ENCODE data around the gene COPZ1. TPM values are rescaled to one million over a fixed set of nuclear protein-coding genes. Genes with fewer than 3 reads are reported as not detected.

COPZ1 gene
- total and polyA plus RNA-seq, 2 experiments from 2014 or later, result 149 to 170 TPM

DNA sequence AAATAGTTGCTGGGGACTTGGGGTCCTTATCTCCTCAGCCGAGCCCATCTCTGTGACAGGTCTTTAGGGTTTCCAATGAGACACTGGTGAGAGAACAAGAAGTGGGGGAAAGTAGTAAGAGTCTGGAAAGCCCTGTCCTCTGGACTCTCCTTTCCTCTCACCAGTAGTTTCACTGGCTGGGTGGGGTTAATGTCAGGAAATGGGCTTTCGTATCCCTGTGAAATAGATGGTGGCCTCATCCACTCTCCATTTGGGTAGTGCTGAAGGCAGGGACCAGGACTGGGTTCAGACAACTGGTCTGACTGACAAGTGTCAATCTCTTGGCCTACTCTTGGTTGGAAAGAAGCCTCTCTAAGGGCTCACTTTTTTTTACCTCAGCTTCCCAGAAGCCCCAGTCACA is 52.1 kb downstream of the COPZ1 start:
- no peaks in the 10 kb centered on the region for H3K36me3 ChIP-seq (ENCODE audit: low read depth)
- H3K9me3 ChIP-seq (ENCODE audit: low read depth), result no peaks in the 10 kb centered on the region
- H3K27ac ChIP-seq, result no peak overlapping the region
- no peaks in the 10 kb centered on the region for H4K20me1 ChIP-seq (ENCODE audit: insufficient read depth)
- no peaks in the 10 kb centered on the region for H3K27me3 ChIP-seq (replicated peaks; ENCODE audit: insufficient read depth)
- H3K4me1 ChIP-seq (ENCODE audit: insufficient read depth), result no peaks in the 10 kb centered on the region
- H3K9ac ChIP-seq, result no peak overlapping the region
- peaks cover 7% of the 10 kb centered on the region; the same call in 1 of the 2 replicates for H3F3A ChIP-seq (ENCODE audit: insufficient read depth)
- H3K9me2 ChIP-seq (ENCODE audit: insufficient read depth), result no peaks in the 10 kb centered on the region
- no peak overlapping the region for H2AFZ ChIP-seq
- in situ Hi-C loops (cut with MboI), result no loop called here
- no peak overlapping the region for H3K4me2 ChIP-seq (ENCODE audit: unreplicated experiment)
- TF ChIP-seq EZH2phosphoT487 (IDR thresholded peaks at IDR 0.05; ENCODE audit: insufficient read depth, low read depth) (no peak), EZH2 (IDR thresholded peaks at IDR 0.05; ENCODE audit: insufficient read depth, poor library complexity, severe bottlenecking) (no peak)
- no peaks in the 10 kb centered on the region for H3K79me2 ChIP-seq (ENCODE audit: insufficient read depth)
- DNase-seq, result no peak
- 83 to 87% methylated on average over 2 of the region's 2 CpGs for WGBS, 2 experiments (ENCODE audit: low coverage in 1 of 2, low lambda C conversion rate in 2 of 2, missing lambda C conversion rate in 2 of 2)
- H3K4me3 ChIP-seq, result no peak overlapping the region

- no peak for TF ChIP-seq EZH2 (IDR thresholded peaks at IDR 0.05; ENCODE audit: insufficient read depth, poor library complexity, severe bottlenecking)
- TF ChIP-seq EZH2phosphoT487 (IDR thresholded peaks at IDR 0.05; ENCODE audit: insufficient read depth, low read depth), result no peak
- Histone ChIP-seq H2AFZ (no peak overlapping the region), H3K27me3 (replicated peaks; ENCODE audit: insufficient read depth) (no peaks in the 10 kb centered on the region), H3K9me2 (ENCODE audit: insufficient read depth) (no peaks in the 10 kb centered on the region), H4K20me1 (ENCODE audit: insufficient read depth) (no peaks in the 10 kb centered on the region), H3K4me2 (ENCODE audit: unreplicated experiment) (no peak overlapping the region), H3F3A (ENCODE audit: insufficient read depth) (peaks cover 4% of the 10 kb centered on the region; the same call in 1 of the 2 replicates), H3K9ac (no peak overlapping the region), H3K4me1 (ENCODE audit: insufficient read depth) (peaks cover 7% of the 10 kb centered on the region), H3K27ac (no peak overlapping the region), H3K79me2 (ENCODE audit: insufficient read depth) (no peaks in the 10 kb centered on the region), H3K4me3 (peak overlapping the region; percentile 66; the same call in 1 of the 2 replicates), H3K9me3 (ENCODE audit: low read depth) (no peaks in the 10 kb centered on the region), H3K36me3 (ENCODE audit: low read depth) (no peaks in the 10 kb centered on the region)
- DNase-seq, result no peak
- in situ Hi-C loops (cut with MboI), result no loop called here
- WGBS, 2 experiments (ENCODE audit: low coverage in 1 of 2, low lambda C conversion rate in 2 of 2, missing lambda C conversion rate in 2 of 2), result 82 to 85% methylated on average over 6 of the region's 6 CpGs
Measured at GRCh38 chr12:54377797-54378515, 53.0 kb downstream of the COPZ1 start.

GRCh38 chr12:54378796-54379397 is 54.0 kb downstream of the COPZ1 start:
- H2AFZ ChIP-seq, result peak overlapping the region; percentile 73
- no peaks in the 10 kb centered on the region for H3K36me3 ChIP-seq (ENCODE audit: low read depth)
- no peaks in the 10 kb centered on the region for H3K27me3 ChIP-seq (replicated peaks; ENCODE audit: insufficient read depth)
- peak overlapping the region; percentile 66 for H3K4me3 ChIP-seq
- in situ Hi-C loops (cut with MboI), result no loop called here
- H3K27ac ChIP-seq, result no peak overlapping the region
- H3K4me2 ChIP-seq (ENCODE audit: unreplicated experiment), result peak overlapping the region; percentile 90
- no peaks in the 10 kb centered on the region for H3K9me2 ChIP-seq (ENCODE audit: insufficient read depth)
- H3K9me3 ChIP-seq (ENCODE audit: low read depth), result no peaks in the 10 kb centered on the region
- TF ChIP-seq EZH2phosphoT487 (IDR thresholded peaks at IDR 0.05; ENCODE audit: insufficient read depth, low read depth) (no peak), EZH2 (IDR thresholded peaks at IDR 0.05; ENCODE audit: insufficient read depth, poor library complexity, severe bottlenecking) (no peak)
- peaks cover 11% of the 10 kb centered on the region; the same call in 1 of the 2 replicates for H3F3A ChIP-seq (ENCODE audit: insufficient read depth)
- DNase-seq, result peak; percentile 76
- peak overlapping the region; percentile 68 for H3K9ac ChIP-seq
- WGBS, 2 experiments (ENCODE audit: low coverage in 1 of 2, low lambda C conversion rate in 2 of 2, missing lambda C conversion rate in 2 of 2), result 0 to 2% methylated on average over 16 to 48 of the region's 49 CpGs
- H3K79me2 ChIP-seq (ENCODE audit: insufficient read depth), result no peaks in the 10 kb centered on the region
- no peaks in the 10 kb centered on the region for H4K20me1 ChIP-seq (ENCODE audit: insufficient read depth)
- peaks cover 12% of the 10 kb centered on the region for H3K4me1 ChIP-seq (ENCODE audit: insufficient read depth)

GRCh38 chr12:54379398-54380201 is 54.7 kb downstream of the COPZ1 start:
- H3K9ac ChIP-seq, result peak overlapping the region; percentile 68
- no peaks in the 10 kb centered on the region for H3K9me2 ChIP-seq (ENCODE audit: insufficient read depth)
- peak overlapping the region; percentile 66 for H3K4me3 ChIP-seq
- H3K4me1 ChIP-seq (ENCODE audit: insufficient read depth), result peaks cover 12% of the 10 kb centered on the region
- no peak overlapping the region for H3K27ac ChIP-seq
- peak; percentile 94 for DNase-seq
- peak overlapping the region; percentile 73 for H2AFZ ChIP-seq
- peaks cover 14% of the 10 kb centered on the region; the same call in 1 of the 2 replicates for H3F3A ChIP-seq (ENCODE audit: insufficient read depth)
- in situ Hi-C loops (cut with MboI), result no loop called here
- no peaks in the 10 kb centered on the region for H3K27me3 ChIP-seq (replicated peaks; ENCODE audit: insufficient read depth)
- H3K4me2 ChIP-seq (ENCODE audit: unreplicated experiment), result peak overlapping the region; percentile 90
- no peaks in the 10 kb centered on the region for H3K36me3 ChIP-seq (ENCODE audit: low read depth)
- H3K79me2 ChIP-seq (ENCODE audit: insufficient read depth), result no peaks in the 10 kb centered on the region
- H3K9me3 ChIP-seq (ENCODE audit: low read depth), result no peaks in the 10 kb centered on the region
- H4K20me1 ChIP-seq (ENCODE audit: insufficient read depth), result no peaks in the 10 kb centered on the region
- no peak for TF ChIP-seq EZH2phosphoT487 (IDR thresholded peaks at IDR 0.05; ENCODE audit: insufficient read depth, low read depth)
- TF ChIP-seq EZH2 (IDR thresholded peaks at IDR 0.05; ENCODE audit: insufficient read depth, poor library complexity, severe bottlenecking), result no peak
- WGBS, 2 experiments (ENCODE audit: low coverage in 1 of 2, low lambda C conversion rate in 2 of 2, missing lambda C conversion rate in 2 of 2), result 6 to 8% methylated on average over 13 to 19 of the region's 19 CpGs

Data from GM23248 (cell line).